Measurements from ENCODE around the gene ZNF32.
A peak's percentile ranks its signal among the peaks of the same experiment; 100 is the strongest.

ZNF32 gene, protein sequence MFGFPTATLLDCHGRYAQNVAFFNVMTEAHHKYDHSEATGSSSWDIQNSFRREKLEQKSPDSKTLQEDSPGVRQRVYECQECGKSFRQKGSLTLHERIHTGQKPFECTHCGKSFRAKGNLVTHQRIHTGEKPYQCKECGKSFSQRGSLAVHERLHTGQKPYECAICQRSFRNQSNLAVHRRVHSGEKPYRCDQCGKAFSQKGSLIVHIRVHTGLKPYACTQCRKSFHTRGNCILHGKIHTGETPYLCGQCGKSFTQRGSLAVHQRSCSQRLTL

DNA sequence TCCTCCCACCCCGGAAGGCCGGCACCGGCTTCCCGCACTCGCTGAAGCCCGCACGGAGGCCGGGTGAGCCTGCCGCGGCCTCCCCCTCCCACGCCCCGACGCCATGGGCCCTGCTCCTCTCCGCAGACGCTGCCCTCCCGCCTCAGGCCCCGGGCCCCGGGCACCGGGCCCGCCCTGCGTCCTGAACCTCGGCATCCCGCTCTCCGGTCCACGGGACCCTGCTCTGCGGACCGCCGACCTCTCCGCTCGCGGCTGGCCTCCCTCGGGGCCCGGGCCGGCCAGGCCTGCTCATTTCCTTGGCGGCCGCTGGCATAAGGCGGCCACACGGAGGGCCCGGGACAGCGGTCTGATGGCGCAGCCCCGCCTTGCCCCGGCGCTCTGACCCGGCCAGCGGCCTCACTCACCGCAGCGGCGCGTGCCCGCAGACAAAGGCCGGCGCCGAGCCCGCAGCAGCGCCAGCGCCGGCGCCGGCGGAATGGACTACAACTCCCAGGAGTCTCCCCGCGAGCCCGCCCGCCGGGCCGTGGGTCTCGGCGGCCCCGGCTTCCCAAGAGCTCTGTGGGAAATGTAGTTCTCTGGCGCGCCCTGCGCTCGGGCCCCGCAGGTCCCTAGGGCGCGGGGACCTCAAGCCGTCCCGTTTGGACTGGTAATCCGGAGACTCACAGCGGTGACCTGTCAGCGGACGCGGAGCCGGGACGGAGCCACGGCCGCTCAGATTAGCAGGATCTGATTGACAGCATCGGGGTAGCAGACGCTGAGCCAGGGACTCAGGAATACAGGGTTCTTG, at the start of gene ZNF32:
ZNF32 (minus strand) TSS at position 484 of the 787 bp plus-strand sequence. CDS start 2,748 bp downstream, outside the sequence.
- DNase-seq: peak; percentile 92

DNA sequence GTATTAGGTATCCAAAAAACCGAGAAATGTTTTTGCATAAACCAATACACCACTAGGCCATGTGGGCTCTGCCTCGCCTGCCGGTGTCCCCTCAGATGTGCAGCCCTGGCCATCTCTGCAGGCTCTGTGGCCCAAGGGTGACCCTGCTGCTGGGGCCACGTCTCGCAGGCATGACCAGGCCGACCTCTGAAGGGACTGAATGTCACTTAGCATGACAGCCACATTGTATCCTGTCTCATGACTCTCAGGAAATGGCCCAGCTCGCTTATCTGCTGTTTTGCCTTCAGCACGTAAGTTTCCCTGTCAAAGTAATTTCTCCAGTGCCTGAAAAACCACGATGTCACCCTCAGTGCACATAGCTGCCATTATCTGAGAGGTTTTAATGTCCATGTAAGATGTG, 49.5 kb upstream of the ZNF32 start:
- DNase-seq: peak; percentile 28

DNA sequence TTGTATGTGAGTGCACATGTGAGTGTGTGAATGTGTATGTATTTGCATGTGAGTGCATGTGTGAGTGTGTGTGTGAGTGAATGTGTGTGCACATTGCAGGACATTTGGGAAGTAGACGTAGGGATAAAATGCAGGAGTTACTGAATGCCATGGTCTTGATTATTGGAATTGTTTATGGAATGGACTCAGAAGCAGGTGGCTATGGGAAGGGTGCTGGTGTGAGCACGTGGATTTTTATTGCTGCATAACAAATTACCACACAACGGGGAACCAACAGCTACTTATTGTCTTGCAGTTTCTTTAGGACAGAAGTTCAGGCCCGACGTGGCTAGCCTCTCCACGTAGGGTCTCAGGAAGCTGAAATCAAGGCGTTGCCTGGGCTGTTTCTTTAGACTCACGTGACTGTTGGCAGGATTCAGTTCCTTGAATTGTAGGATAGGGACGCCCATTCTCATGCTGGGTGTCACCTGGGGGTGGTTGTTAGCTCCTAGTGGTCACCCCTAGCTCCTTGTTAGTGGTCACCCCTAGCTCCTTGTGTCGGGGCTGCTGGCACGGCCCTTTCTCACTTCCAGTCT, 48.3 kb upstream of the ZNF32 start:
- DNase-seq: no peak

- DNase-seq: peak; percentile 36
Observed at GRCh38 chr10:43695730-43696129, 47.0 kb upstream of the ZNF32 start.

DNA sequence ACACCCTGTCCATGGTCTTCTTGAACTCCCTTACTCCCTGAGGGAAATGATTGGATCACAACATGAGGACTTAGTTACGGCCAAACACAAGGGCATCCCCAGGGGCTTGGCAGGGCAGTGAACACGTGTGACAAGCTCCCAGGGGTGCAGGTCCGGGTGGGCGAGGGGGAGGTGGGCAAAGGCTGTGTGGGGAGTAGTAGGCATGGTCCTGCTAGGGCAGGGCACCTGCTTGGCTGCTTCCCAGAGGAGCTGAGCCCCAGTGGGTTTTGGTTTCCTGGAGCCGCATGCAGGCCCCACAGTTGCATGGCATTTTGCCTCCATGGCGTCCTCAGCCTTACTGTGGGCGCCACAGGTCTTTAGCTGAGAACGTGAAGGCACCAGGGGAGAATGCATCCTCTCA, 46.6 kb upstream of the ZNF32 start:
- DNase-seq: peak; percentile 30

GRCh38 chr10:43694526-43694925, 45.8 kb upstream of the ZNF32 start:
- peak; percentile 36 for DNase-seq

GRCh38 chr10:43693602-43694001, 44.9 kb upstream of the ZNF32 start:
- no peak for DNase-seq

DNA sequence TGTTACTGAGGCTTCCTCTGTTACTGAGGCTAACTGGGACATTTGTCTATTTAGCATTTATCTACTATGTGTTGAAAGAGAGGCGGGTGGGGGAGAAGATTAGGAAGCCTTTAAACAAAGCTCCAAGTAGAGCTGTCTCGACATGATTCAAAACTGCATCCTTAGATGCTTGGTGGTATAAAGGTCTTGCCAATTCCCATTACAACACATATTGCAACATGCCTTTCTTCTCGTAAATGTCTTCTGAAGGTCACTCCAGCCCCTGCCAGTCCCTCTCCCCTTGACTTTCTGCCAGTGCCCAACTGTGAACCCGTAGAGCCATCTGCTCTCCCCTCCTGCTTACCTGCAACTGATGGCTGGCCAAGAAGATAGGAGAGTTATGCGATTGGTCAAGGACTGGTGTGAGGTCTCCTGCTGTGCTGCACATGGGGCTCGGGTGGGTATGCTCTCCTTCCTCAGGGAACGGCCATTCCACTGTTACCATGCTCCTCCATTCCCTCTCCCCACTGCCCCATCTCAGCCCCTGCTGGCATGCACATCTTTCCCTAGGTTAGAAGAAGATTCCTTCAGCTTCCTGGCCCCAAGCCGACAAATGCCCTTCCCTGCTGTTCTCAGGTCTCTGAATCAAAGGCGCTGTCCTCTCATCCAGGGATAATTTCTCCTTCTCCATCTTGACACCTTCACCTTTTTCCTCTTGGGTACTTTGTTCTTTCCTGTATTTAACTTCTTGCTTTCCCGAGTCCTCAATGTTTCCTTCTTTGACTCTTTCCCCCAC, 43.6 kb upstream of the ZNF32 start:
- DNase-seq: peak; percentile 32

DNA sequence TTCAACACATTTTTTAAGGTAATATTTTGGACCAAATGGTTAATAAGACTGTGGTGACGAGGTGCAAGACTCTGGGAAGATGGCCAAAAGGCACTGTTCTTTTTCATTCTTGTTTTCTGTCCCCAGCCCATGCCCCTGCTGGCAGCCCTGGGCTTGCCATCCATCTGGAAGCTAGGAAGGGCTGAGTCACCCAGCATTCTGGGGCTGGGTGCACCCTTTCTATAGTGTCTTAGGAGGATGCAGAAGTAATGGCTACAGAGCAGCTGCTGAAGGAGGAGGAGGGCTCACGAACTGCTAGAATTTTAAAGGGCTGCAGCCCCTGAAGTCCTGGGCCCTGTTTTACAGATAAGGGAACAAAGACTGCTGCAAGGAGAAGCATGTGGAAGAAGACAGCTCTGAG, 42.8 kb upstream of the ZNF32 start:
- peak; percentile 6 for DNase-seq

DNA sequence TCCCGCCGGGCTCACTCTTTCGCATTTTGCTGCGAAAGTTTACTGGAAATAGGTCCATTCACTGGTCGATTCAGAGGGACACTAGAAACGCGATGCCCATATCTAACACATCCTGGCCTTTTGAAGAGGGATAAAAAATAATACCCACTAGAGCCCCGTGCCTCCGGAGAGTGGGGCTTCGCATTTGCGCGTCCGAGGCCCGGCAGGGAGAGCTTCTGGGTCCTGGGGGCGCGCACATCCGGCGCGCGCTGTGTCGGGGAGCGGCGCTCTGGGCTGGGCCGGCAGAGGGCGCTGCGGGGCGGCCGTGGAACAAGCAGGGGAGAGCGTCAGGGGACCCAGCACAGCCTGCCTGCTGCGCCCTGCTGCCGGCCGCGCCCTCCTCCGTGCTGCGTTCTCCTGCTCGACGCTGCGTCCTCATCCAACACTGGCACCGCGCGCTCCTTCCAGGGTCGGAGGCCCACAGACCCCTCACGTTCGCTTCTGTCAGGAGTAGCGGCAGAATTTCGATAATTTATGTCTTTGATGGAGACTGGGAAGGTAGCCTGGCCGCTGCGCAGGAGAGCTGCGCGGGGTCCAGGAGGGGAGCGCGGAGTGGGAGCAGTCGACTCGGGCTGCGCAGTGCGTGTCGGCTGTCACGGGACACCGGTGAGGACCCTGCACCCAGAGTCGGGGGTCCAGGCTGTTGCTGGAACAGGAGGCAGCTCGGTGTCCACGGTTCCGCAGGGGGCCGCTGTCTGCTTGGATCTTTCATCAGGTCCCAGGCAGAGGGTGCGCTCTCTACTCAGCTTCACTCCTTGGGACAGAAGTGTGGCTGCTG, 41.5 kb upstream of the ZNF32 start:
- peak; percentile 96 for DNase-seq

GRCh38 chr10:43689618-43689954, 40.9 kb upstream of the ZNF32 start:
- DNase-seq: peak; percentile 82

DNA sequence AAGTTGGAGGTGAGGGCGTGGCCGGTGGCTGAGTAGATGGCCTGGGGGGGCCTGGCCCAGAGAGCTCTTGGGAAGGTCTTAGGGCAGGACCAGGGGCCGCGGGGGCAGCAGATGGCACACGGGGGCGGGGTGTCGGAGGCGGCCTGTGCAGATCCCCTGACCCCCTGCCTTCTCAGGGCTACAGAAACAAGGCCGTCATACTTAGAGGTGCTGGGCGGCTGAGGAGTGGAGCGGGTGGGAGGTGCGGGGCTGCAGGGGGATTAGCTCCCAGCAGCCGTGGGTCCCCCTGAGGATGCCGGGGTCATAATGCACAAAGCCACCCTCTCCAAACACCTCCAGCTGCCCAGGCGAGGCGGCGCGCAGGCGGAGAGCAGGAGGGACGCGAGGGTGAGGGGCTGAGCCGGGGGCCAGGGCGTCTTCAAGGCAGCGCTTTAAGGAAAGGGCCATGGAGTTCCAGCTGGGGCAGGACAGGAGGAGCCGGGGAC, 40.4 kb upstream of the ZNF32 start:
- DNase-seq: no peak

GRCh38 chr10:43688348-43688892, 39.7 kb upstream of the ZNF32 start:
- DNase-seq: peak; percentile 34

DNA sequence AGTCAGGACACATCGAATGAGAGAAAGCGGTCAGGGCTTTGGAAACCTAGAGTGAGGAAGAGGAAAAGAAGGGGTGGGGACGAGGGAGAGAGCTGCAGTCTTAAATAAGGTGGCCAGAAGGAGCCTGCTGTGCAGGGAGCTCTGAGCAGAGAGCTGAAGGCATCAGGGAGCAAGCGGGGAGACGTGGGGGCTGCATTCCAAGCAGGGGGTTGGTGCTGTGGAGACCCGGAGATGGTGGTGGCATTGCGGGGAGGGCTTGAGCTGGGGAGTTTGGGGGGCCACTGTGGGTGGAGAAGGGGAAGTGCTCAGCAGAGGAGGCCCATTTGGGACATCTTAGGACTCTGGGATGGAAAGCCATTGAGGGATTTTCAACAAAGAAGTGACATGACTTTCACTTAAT, 38.7 kb upstream of the ZNF32 start:
- DNase-seq: peak; percentile 17

GRCh38 chr10:43686414-43686813, 37.7 kb upstream of the ZNF32 start:
- DNase-seq: no peak

GRCh38 chr10:43685744-43686143, 37.1 kb upstream of the ZNF32 start:
- DNase-seq: no peak

- no peak for DNase-seq
Observed at GRCh38 chr10:43684292-43684559, 35.5 kb upstream of the ZNF32 start.

GRCh38 chr10:43683451-43684291, 35.0 kb upstream of the ZNF32 start:
- DNase-seq: no peak

GRCh38 chr10:43682956-43683355, 34.3 kb upstream of the ZNF32 start:
- DNase-seq: no peak

GRCh38 chr10:43681721-43682120, 33.0 kb upstream of the ZNF32 start:
- DNase-seq: no peak

GRCh38 chr10:43681220-43681619, 32.5 kb upstream of the ZNF32 start:
- DNase-seq: no peak

Measured in right forelimb (tissue), 1 donor.